Measurements from ENCODE around the gene SLC25A3. TPM values are rescaled to one million over a fixed set of nuclear protein-coding genes. Genes with fewer than 3 reads are reported as not detected.
A peak's percentile ranks its signal among the peaks of the same experiment; 100 is the strongest.

SLC25A3 gene
- total and polyA plus RNA-seq, 9 of the 15 experiments (the other 6 are each of a cell fraction or from before 2014, with no cell fraction given): 264 to 766 (median 495) TPM

DNA sequence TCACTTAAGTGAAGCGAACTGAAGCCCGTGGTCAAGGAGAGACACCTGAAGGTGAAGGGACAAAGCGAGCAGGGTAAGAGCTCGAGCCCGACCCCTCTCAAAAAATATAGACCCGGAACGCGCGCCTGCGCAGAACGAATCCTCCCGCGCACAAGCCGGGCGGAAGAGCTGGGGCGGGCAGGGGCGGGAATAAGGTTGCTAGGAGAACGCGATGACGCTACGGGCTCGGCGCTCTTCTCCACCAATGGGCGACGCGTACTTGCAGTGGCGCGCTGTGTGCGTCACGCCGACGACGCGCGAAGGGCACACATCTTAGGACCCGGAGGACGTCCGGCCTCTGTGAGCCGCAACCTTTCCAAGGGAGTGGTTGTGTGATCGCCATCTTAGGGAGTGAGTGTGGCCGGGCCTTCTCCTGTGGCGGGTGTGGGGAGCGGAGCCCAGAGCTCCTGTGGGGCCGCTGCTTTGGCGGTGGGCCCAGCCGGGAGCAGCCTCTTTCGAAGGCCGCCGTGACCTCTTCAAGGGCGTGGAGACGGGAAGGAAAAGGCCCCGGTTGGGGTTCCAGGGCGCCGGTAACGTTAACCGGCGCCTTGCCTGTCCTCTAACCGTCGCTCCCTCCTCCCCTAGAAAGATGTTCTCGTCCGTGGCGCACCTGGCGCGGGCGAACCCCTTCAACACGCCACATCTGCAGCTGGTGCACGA lies at the start of gene SLC25A3 (continued):
- TF ChIP-seq ZEB2 (IDR thresholded peaks at IDR 0.05) (no peak), RBM34 (IDR thresholded peaks at IDR 0.05; ENCODE audit: borderline replicate concordance, insufficient read depth, low read length) (no peak), ZNF354B (CRISPR knock-in tag; IDR thresholded peaks at IDR 0.05) (no peak), HDGF (IDR thresholded peaks at IDR 0.05) (no peak), RHOXF2B (CRISPR knock-in tag; conservative IDR thresholded peaks at IDR 0.05) (no peak), NCOA1 (IDR thresholded peaks at IDR 0.05; ENCODE audit: low read depth) (no peak), MTF1 (CRISPR knock-in tag; IDR thresholded peaks at IDR 0.05; ENCODE audit: borderline replicate concordance) (no peak), POLR3G (IDR thresholded peaks at IDR 0.05; ENCODE audit: extremely low read depth, insufficient read length, insufficient replicate concordance) (no peak), NEUROD1 (IDR thresholded peaks at IDR 0.05; ENCODE audit: borderline replicate concordance, low read depth, low read length, partially characterized antibody) (peak; percentile 88), MECOM (CRISPR knock-in tag; IDR thresholded peaks at IDR 0.05) (no peak), CREM (IDR thresholded peaks at IDR 0.05; ENCODE audit: low read depth) (peak; percentile 100), KDM2B (CRISPR knock-in tag; IDR thresholded peaks at IDR 0.05) (no peak)
- TF ChIP-seq, protein P1, sequence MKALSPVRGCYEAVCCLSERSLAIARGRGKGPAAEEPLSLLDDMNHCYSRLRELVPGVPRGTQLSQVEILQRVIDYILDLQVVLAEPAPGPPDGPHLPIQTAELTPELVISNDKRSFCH (CRISPR knock-in tag; IDR thresholded peaks at IDR 0.05): no peak
- TF ChIP-seq, protein P1 (tag; IDR thresholded peaks at IDR 0.05): no peak
- TF ChIP-seq, protein P2, sequence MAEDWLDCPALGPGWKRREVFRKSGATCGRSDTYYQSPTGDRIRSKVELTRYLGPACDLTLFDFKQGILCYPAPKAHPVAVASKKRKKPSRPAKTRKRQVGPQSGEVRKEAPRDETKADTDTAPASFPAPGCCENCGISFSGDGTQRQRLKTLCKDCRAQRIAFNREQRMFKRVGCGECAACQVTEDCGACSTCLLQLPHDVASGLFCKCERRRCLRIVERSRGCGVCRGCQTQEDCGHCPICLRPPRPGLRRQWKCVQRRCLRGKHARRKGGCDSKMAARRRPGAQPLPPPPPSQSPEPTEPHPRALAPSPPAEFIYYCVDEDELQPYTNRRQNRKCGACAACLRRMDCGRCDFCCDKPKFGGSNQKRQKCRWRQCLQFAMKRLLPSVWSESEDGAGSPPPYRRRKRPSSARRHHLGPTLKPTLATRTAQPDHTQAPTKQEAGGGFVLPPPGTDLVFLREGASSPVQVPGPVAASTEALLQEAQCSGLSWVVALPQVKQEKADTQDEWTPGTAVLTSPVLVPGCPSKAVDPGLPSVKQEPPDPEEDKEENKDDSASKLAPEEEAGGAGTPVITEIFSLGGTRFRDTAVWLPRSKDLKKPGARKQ (CRISPR knock-in tag; IDR thresholded peaks at IDR 0.05): no peak
- TF ChIP-seq, protein P3, sequence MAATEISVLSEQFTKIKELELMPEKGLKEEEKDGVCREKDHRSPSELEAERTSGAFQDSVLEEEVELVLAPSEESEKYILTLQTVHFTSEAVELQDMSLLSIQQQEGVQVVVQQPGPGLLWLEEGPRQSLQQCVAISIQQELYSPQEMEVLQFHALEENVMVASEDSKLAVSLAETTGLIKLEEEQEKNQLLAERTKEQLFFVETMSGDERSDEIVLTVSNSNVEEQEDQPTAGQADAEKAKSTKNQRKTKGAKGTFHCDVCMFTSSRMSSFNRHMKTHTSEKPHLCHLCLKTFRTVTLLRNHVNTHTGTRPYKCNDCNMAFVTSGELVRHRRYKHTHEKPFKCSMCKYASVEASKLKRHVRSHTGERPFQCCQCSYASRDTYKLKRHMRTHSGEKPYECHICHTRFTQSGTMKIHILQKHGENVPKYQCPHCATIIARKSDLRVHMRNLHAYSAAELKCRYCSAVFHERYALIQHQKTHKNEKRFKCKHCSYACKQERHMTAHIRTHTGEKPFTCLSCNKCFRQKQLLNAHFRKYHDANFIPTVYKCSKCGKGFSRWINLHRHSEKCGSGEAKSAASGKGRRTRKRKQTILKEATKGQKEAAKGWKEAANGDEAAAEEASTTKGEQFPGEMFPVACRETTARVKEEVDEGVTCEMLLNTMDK (IDR thresholded peaks at IDR 0.05; ENCODE audit: borderline replicate concordance, insufficient read depth, low read depth, low read length, poor library complexity, severe bottlenecking): no peak
- TF ChIP-seq, protein P4, sequence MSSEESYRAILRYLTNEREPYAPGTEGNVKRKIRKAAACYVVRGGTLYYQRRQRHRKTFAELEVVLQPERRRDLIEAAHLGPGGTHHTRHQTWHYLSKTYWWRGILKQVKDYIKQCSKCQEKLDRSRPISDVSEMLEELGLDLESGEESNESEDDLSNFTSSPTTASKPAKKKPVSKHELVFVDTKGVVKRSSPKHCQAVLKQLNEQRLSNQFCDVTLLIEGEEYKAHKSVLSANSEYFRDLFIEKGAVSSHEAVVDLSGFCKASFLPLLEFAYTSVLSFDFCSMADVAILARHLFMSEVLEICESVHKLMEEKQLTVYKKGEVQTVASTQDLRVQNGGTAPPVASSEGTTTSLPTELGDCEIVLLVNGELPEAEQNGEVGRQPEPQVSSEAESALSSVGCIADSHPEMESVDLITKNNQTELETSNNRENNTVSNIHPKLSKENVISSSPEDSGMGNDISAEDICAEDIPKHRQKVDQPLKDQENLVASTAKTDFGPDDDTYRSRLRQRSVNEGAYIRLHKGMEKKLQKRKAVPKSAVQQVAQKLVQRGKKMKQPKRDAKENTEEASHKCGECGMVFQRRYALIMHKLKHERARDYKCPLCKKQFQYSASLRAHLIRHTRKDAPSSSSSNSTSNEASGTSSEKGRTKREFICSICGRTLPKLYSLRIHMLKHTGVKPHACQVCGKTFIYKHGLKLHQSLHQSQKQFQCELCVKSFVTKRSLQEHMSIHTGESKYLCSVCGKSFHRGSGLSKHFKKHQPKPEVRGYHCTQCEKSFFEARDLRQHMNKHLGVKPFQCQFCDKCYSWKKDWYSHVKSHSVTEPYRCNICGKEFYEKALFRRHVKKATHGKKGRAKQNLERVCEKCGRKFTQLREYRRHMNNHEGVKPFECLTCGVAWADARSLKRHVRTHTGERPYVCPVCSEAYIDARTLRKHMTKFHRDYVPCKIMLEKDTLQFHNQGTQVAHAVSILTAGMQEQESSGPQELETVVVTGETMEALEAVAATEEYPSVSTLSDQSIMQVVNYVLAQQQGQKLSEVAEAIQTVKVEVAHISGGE (CRISPR knock-in tag; IDR thresholded peaks at IDR 0.05): no peak
- TF ChIP-seq, protein P5, sequence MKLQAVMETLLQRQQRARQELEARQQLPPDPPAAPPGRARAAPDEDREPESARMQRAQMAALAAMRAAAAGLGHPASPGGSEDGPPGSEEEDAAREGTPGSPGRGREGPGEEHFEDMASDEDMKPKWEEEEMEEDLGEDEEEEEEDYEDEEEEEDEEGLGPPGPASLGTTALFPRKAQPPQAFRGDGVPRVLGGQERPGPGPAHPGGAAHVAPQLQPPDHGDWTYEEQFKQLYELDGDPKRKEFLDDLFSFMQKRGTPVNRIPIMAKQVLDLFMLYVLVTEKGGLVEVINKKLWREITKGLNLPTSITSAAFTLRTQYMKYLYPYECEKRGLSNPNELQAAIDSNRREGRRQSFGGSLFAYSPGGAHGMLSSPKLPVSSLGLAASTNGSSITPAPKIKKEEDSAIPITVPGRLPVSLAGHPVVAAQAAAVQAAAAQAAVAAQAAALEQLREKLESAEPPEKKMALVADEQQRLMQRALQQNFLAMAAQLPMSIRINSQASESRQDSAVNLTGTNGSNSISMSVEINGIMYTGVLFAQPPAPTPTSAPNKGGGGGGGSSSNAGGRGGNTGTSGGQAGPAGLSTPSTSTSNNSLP (IDR thresholded peaks at IDR 0.05; ENCODE audit: borderline replicate concordance, low read depth, low read length): no peak

All from K562 (cell line).